ENCODE measurements around the gene PJA1. TPM values are rescaled to one million over a fixed set of nuclear protein-coding genes. Genes with fewer than 3 reads are reported as not detected.

Gene PJA1
- total and polyA plus RNA-seq, 10 donors = 8.6 to 22.2 (median 13.4) TPM

DNA sequence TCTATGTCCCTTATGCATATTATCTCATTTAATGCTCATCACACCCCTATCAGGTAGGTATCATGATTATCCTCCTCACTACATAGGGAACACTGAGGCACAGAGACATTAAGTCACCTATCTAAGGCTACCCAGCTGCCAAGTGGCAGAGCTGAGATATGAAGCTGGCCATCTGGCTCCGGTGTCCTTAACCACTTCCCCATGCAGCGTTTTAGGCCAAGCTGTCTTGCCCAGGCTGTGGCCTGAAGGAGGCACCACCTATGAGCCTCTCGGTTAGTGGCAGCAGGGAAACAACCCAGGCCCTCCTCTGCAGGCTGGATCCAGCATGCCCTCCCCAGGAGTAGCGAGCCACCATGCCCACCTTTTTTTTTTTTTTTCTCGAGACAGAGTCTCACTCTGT is 16.3 kb downstream of the PJA1 start:
- Histone ChIP-seq H3K4me3 (no peak overlapping the region), H3K27ac (no peak overlapping the region), H3K36me3 (no peaks in the 10 kb centered on the region), H3K27me3 (replicated peaks in 1 of 7) (peaks cover 0 to 38% (median 0%) of the 10 kb centered on the region in 7 donors), H3K9me3 (no peaks in the 10 kb centered on the region), H3K4me1 (peaks cover 0 to 12% (median 8%) of the 10 kb centered on the region in 6 donors)
- intact Hi-C loops (cut with DNase I; ENCODE audit: low total_unique reads) = no loop called here
- DNase-seq = no peak
- TF ChIP-seq, protein P1, sequence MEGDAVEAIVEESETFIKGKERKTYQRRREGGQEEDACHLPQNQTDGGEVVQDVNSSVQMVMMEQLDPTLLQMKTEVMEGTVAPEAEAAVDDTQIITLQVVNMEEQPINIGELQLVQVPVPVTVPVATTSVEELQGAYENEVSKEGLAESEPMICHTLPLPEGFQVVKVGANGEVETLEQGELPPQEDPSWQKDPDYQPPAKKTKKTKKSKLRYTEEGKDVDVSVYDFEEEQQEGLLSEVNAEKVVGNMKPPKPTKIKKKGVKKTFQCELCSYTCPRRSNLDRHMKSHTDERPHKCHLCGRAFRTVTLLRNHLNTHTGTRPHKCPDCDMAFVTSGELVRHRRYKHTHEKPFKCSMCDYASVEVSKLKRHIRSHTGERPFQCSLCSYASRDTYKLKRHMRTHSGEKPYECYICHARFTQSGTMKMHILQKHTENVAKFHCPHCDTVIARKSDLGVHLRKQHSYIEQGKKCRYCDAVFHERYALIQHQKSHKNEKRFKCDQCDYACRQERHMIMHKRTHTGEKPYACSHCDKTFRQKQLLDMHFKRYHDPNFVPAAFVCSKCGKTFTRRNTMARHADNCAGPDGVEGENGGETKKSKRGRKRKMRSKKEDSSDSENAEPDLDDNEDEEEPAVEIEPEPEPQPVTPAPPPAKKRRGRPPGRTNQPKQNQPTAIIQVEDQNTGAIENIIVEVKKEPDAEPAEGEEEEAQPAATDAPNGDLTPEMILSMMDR (IDR thresholded peaks at IDR 0.05 in 8 of 11, conservative IDR thresholded peaks at IDR 0.05 in 3 of 11) = no peak
- TF ChIP-seq POLR2AphosphoS5 (IDR thresholded peaks at IDR 0.05) (no peak), POLR2A (IDR thresholded peaks at IDR 0.05) (no peak)
- WGBS, 5 donors = 53 to 63% (median 55%) methylated on average over 4 to 5 of the region's 5 CpGs

DNA sequence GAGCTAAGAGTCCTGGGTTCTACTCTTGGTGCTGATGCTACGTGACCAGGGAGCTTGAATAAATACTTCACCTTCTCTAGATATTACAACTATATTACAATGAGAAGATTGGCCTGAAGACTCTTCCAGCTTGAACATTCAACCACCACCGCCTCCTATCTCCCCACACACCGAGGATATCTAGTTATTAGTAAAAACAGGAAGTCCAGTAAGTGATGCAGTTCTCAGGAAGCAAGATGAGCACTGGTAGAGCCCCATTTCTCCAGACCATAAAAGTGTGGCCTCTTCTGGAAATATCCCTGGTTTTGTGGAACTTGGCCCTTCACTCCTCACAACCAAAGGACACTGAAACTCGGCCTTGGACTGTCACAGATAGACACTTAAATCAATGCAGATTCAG is 18.5 kb downstream of the PJA1 start:
- DNase-seq = no peak
- Histone ChIP-seq H3K27ac (no peak overlapping the region), H3K36me3 (no peaks in the 10 kb centered on the region), H3K4me3 (no peak overlapping the region), H3K27me3 (replicated peaks in 1 of 7) (peaks cover 0 to 38% (median 0%) of the 10 kb centered on the region in 7 donors), H3K9me3 (no peaks in the 10 kb centered on the region), H3K4me1 (peaks cover 0 to 1% (median 0%) of the 10 kb centered on the region in 6 donors)
- intact Hi-C loops (cut with DNase I; ENCODE audit: low total_unique reads) = no loop called here
- TF ChIP-seq, protein P1 (IDR thresholded peaks at IDR 0.05 in 8 of 11, conservative IDR thresholded peaks at IDR 0.05 in 3 of 11) = no peak
- TF ChIP-seq POLR2AphosphoS5 (IDR thresholded peaks at IDR 0.05) (no peak), POLR2A (IDR thresholded peaks at IDR 0.05) (no peak)
- WGBS, 5 donors = 55 to 85% (median 72%) methylated on average over 4 of the region's 4 CpGs

DNA sequence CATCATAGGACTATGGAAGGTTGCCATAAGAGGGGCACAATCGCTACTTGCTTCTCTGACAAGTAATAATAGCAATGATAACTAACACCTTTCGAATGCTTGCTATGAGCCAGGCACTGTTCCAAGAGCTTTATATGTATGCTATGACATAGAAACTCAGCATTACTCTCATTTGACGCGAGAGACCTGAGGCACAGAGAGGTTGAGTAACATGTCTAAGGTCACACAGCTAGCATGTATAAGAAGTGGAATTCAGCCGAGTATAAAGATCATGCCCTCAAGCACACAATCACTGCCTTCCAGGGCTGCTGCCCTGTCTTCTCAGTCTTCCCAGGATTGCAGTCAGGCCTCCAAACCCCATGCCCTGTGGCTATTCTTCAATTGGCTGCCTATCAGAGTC is 19.5 kb downstream of the PJA1 start:
- DNase-seq = no peak
- WGBS, 5 donors = 85 to 97% (median 93%) methylated on average over 4 to 5 of the region's 5 CpGs
- no peak overlapping the region for H3K27ac ChIP-seq

DNA sequence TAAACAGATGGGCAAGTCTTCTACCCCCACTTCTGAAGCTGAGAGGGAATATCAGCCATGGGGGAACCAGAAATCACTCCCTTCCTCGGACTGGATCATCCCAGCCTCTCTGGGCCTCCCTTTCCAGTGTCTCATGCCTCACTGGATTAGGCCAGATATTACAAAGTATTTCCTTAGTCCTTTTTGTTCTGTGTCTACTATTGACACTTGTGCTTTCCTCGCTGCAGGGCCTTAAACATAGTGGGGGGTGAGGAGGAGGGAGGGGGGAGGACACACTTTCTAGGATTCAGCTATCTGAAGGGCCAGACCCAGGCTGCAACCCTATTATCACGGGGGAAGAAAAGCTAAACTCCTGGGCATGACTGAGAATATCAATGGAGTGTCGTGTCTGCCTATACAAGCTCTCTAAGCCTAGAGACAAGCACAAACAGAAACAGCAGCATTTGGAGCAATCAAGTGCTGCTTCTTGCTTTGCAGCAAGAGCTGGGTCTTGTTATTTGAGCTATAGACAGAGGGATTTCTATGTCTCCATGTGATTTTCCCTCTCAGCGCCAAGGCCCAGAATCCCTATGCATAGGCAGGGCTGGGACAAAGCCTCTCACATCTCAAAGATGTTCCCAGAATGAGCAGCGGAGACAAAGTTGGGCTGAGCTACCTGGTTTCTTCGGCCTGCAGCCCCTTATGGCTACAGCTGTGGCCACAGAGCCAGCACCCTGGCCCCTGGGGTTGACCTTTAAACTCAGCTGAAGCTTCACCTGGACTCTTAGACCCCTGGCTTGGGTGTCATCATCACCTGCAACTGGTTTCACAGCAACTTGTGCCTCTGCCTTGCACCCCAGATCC is 20.2 kb downstream of the PJA1 start:
- H3K36me3 ChIP-seq = no peaks in the 10 kb centered on the region
- H3K9me3 ChIP-seq = no peaks in the 10 kb centered on the region
- H3K4me1 ChIP-seq = no peaks in the 10 kb centered on the region
- WGBS, 5 donors = 62 to 91% (median 77%) methylated on average over 3 to 7 of the region's 7 CpGs
- TF ChIP-seq POLR2A (IDR thresholded peaks at IDR 0.05) (no peak), POLR2AphosphoS5 (IDR thresholded peaks at IDR 0.05) (no peak)
- TF ChIP-seq, protein P1 (IDR thresholded peaks at IDR 0.05 in 8 of 11, conservative IDR thresholded peaks at IDR 0.05 in 3 of 11) = no peak
- no peak overlapping the region for H3K4me3 ChIP-seq
- intact Hi-C loops (cut with DNase I; ENCODE audit: low total_unique reads) = no loop called here
- DNase-seq = no peak
- H3K27ac ChIP-seq = no peak overlapping the region
- peaks cover 0 to 31% (median 0%) of the 10 kb centered on the region in 7 donors for H3K27me3 ChIP-seq (replicated peaks in 1 of 7)

More for the DNA sequence above, 19.5 kb downstream of the PJA1 start:
- intact Hi-C loops (cut with DNase I; ENCODE audit: low total_unique reads) = no loop called here
- Histone ChIP-seq H3K27me3 (replicated peaks in 1 of 7) (peaks cover 0 to 36% (median 0%) of the 10 kb centered on the region in 7 donors), H3K4me1 (no peaks in the 10 kb centered on the region), H3K4me3 (no peak overlapping the region), H3K36me3 (no peaks in the 10 kb centered on the region), H3K9me3 (no peaks in the 10 kb centered on the region)
- TF ChIP-seq, protein P1 (IDR thresholded peaks at IDR 0.05 in 8 of 11, conservative IDR thresholded peaks at IDR 0.05 in 3 of 11) = no peak
- TF ChIP-seq POLR2AphosphoS5 (IDR thresholded peaks at IDR 0.05) (no peak), POLR2A (IDR thresholded peaks at IDR 0.05) (no peak)
